Left forelimb (tissue), 1 donor: ENCODE measurements around the gene IRF8.
A peak's percentile ranks its signal among the peaks of the same experiment; 100 is the strongest.
"Not testable (repeated sequence)": the region's sequence is repeated elsewhere in the genome, so short reads cannot be mapped to it uniquely, and the experiment has no call there.

Source experiments
- DNase-seq: peaks from one replicate; pipeline ENCODE4 v3.0.0-alpha.2; 2018; ENCODE audit warnings: low spot score

The IRF8 gene

GRCh38 chr16:85868495-85868894, 30.5 kb upstream of the IRF8 start:
- DNase-seq = no peak

- DNase-seq = no peak
These were observed 29.8 kb upstream of the IRF8 start for GRCh38 chr16:85869206-85869605.

GRCh38 chr16:85869785-85870558, 29.0 kb upstream of the IRF8 start:
- DNase-seq = no peak

GRCh38 chr16:85871756-85872155, 27.2 kb upstream of the IRF8 start:
- DNase-seq = no peak

- no peak for DNase-seq
These were observed 26.2 kb upstream of the IRF8 start for GRCh38 chr16:85872734-85873133.

- no peak for DNase-seq
These were observed 25.8 kb upstream of the IRF8 start for GRCh38 chr16:85873153-85873552.

- DNase-seq = not testable (repeated sequence)
These were observed 24.9 kb upstream of the IRF8 start for GRCh38 chr16:85874031-85874430.

- DNase-seq = no peak
These were observed 20.6 kb upstream of the IRF8 start for GRCh38 chr16:85878407-85878806.

- no peak for DNase-seq
These were observed 20.1 kb upstream of the IRF8 start for GRCh38 chr16:85878875-85879274.

GRCh38 chr16:85879549-85879948, 19.4 kb upstream of the IRF8 start:
- no peak for DNase-seq

GRCh38 chr16:85879975-85880831, 18.8 kb upstream of the IRF8 start:
- no peak for DNase-seq

GRCh38 chr16:85880861-85881260, 18.1 kb upstream of the IRF8 start:
- no peak for DNase-seq

- DNase-seq = no peak
These were observed 17.5 kb upstream of the IRF8 start for GRCh38 chr16:85881436-85881835.

- peak; percentile 22 for DNase-seq
These were observed 16.7 kb upstream of the IRF8 start for GRCh38 chr16:85882181-85882810.

GRCh38 chr16:85883813-85884212, 15.1 kb upstream of the IRF8 start:
- peak; percentile 20 for DNase-seq

GRCh38 chr16:85884808-85885463, 14.0 kb upstream of the IRF8 start:
- peak; percentile 12 for DNase-seq

GRCh38 chr16:85885537-85885936, 13.4 kb upstream of the IRF8 start:
- no peak for DNase-seq

GRCh38 chr16:85888405-85889331, 10.3 kb upstream of the IRF8 start:
- peak; percentile 41 for DNase-seq

GRCh38 chr16:85891033-85891775, 7.8 kb upstream of the IRF8 start:
- DNase-seq = no peak

- no peak for DNase-seq
These were observed 7.2 kb upstream of the IRF8 start for GRCh38 chr16:85891776-85892166.
